ENCODE results near the gene CHP1. TPM values are rescaled to one million over a fixed set of nuclear protein-coding genes. Genes with fewer than 3 reads are reported as not detected.
"Not testable (repeated sequence)": the region's sequence is repeated elsewhere in the genome, so short reads cannot be mapped to it uniquely, and the experiment has no call there.

The CHP1 gene
- total RNA-seq, 1 donor from 2014 or later = 124 TPM

- ATAC-seq (ENCODE audit: poor library complexity); intact Hi-C loops (cut with DNase I); DNase-seq: not testable (repeated sequence)
Observed at GRCh38 chr15:41250745-41251144, 19.7 kb downstream of the CHP1 start.

- intact Hi-C loops (cut with DNase I) = no loop called here
- no peak for ATAC-seq (ENCODE audit: poor library complexity)
- no peak for DNase-seq
Observed at GRCh38 chr15:41251411-41251810, 20.3 kb downstream of the CHP1 start.

- DNase-seq = no peak
- ATAC-seq (ENCODE audit: poor library complexity) = no peak
- intact Hi-C loops (cut with DNase I) = no loop called here
Observed at GRCh38 chr15:41254560-41254959, 23.5 kb downstream of the CHP1 start.

- intact Hi-C loops (cut with DNase I) = no loop called here
- no peak for DNase-seq
- ATAC-seq (ENCODE audit: poor library complexity) = no peak
Observed at GRCh38 chr15:41256103-41256502, 25.0 kb downstream of the CHP1 start.

- DNase-seq = no peak
- intact Hi-C loops (cut with DNase I) = no loop called here
- no peak for ATAC-seq (ENCODE audit: poor library complexity)
Observed at GRCh38 chr15:41256577-41257038, 25.5 kb downstream of the CHP1 start.

- intact Hi-C loops (cut with DNase I) = no loop called here
- no peak for DNase-seq
- ATAC-seq (ENCODE audit: poor library complexity) = peak; percentile 77
Observed at GRCh38 chr15:41258750-41259471, 27.8 kb downstream of the CHP1 start.

- intact Hi-C loops (cut with DNase I) = no loop called here
- DNase-seq (no peak), ATAC-seq (ENCODE audit: poor library complexity) (peak; percentile 15)
Observed at GRCh38 chr15:41259546-41260189, 28.6 kb downstream of the CHP1 start.

- ATAC-seq (ENCODE audit: poor library complexity); DNase-seq; intact Hi-C loops (cut with DNase I): not testable (repeated sequence)
Observed at GRCh38 chr15:41260924-41261323, 29.9 kb downstream of the CHP1 start.

- ATAC-seq (ENCODE audit: poor library complexity) = no peak
- intact Hi-C loops (cut with DNase I) = no loop called here
Observed at GRCh38 chr15:41262571-41262970, 31.5 kb downstream of the CHP1 start.

GRCh38 chr15:41263891-41264351 lies 32.9 kb downstream of the CHP1 start:
- peak; percentile 86 for ATAC-seq (ENCODE audit: poor library complexity)
- DNase-seq = no peak
- intact Hi-C loops (cut with DNase I) = no loop called here

More at GRCh38 chr15:41262571-41262970, 31.5 kb downstream of the CHP1 start:
- DNase-seq = no peak

- no peak for DNase-seq
- intact Hi-C loops (cut with DNase I) = no loop called here
- ATAC-seq (ENCODE audit: poor library complexity) = no peak
Observed at GRCh38 chr15:41269887-41270286, 38.8 kb downstream of the CHP1 start.

- DNase-seq (no peak), ATAC-seq (ENCODE audit: poor library complexity) (no peak)
- intact Hi-C loops (cut with DNase I) = no loop called here
Observed at GRCh38 chr15:41276831-41277230, 45.8 kb downstream of the CHP1 start.

- intact Hi-C loops (cut with DNase I) = no loop called here
- DNase-seq = no peak
Observed at GRCh38 chr15:41278319-41278718, 47.3 kb downstream of the CHP1 start.

GRCh38 chr15:41279535-41280283 lies 48.6 kb downstream of the CHP1 start:
- intact Hi-C loops (cut with DNase I) = loop anchor here (5.0 kb wide), 1 partner anchor 47 kb away; the partner anchor contains the start of genes CHP1 and EXD1
- DNase-seq (no peak), ATAC-seq (ENCODE audit: poor library complexity) (no peak)

More at GRCh38 chr15:41278319-41278718, 47.3 kb downstream of the CHP1 start:
- ATAC-seq (ENCODE audit: poor library complexity) = no peak

- intact Hi-C loops (cut with DNase I) = loop anchor here (5.0 kb wide), 1 partner anchor 49 kb away; the partner anchor contains the start of genes CHP1 and EXD1
- DNase-seq (no peak), ATAC-seq (ENCODE audit: poor library complexity) (no peak)
Observed at GRCh38 chr15:41281236-41281635, 50.2 kb downstream of the CHP1 start.

- ATAC-seq (ENCODE audit: poor library complexity); DNase-seq: not testable (repeated sequence)
- intact Hi-C loops (cut with DNase I) = loop anchor here (5.0 kb wide), 1 partner anchor 50 kb away; the partner anchor contains the start of genes CHP1 and EXD1
Observed at GRCh38 chr15:41282436-41282835, 51.4 kb downstream of the CHP1 start.

- not testable (repeated sequence) for ATAC-seq (ENCODE audit: poor library complexity); DNase-seq
- intact Hi-C loops (cut with DNase I) = loop anchor here (5.0 kb wide), 1 partner anchor 51 kb away; the partner anchor contains the start of genes CHP1 and EXD1
Observed at GRCh38 chr15:41282980-41283652, 52.0 kb downstream of the CHP1 start.
